ENCODE measurements around the gene SIPA1L3. TPM values are rescaled to one million over a fixed set of nuclear protein-coding genes. Genes with fewer than 3 reads are reported as not detected.

SIPA1L3 gene
- total and polyA plus RNA-seq, 10 of the 15 experiments (the other 5 are each of a cell fraction or from before 2014, with no cell fraction given): 0.24 to 66.2 (median 19.1) TPM

GRCh38 chr19:37905946-37906868 is 801 bp upstream of the SIPA1L3 start, which contains the start of gene WDR87 (continued):
- peak; percentile 18 to 65; a peak in 2 of 4 replicates for TF ChIP-seq BHLHE40 (IDR thresholded peaks at IDR 0.05; ENCODE audit: borderline replicate concordance in 1 of 2, low read depth in 2 of 2, low read length in 1 of 2)

GRCh38 chr19:37907735-37908455 is 887 bp downstream of the SIPA1L3 start:
- WGBS (ENCODE audit: insufficient coverage, insufficient replicate concordance, low lambda C conversion rate, missing lambda C conversion rate): 5% methylated on average over 13 of the region's 13 CpGs
- TSS peak; percentile 64 for BruUV-seq (replicated peaks)
- Histone ChIP-seq H3K27me3 (replicated peaks in 1 of 2; ENCODE audit: control insufficient read depth in 2 of 2, insufficient read depth in 2 of 2, low read length in 1 of 2) (no peaks in the 10 kb centered on the region), H2AFZ (ENCODE audit: control insufficient read depth, low read depth, low read length) (peak overlapping the region; percentile 95; the same call in 1 of the 2 replicates), H3K9ac (ENCODE audit: control insufficient read depth, insufficient read depth, low read length) (peak overlapping the region; percentile 88), H3K27ac (ENCODE audit: control insufficient read depth, insufficient read depth) (peak overlapping the region; percentile 64), H3K4me2 (ENCODE audit: control insufficient read depth, insufficient read depth) (peak overlapping the region; percentile 95), H3K4me1 (ENCODE audit: control insufficient read depth, insufficient read depth, low read length) (peaks cover 27% of the 10 kb centered on the region), H3K9me3 (replicated peaks; ENCODE audit: control insufficient read depth, insufficient read depth, low read length) (no peaks in the 10 kb centered on the region), H3K4me3 (peak overlapping the region; percentile 88), H3K36me3 (ENCODE audit: control insufficient read depth in 2 of 2, insufficient read depth in 2 of 2, low read length in 1 of 2) (peaks cover 0 to 4% of the 10 kb centered on the region in 2 experiments; a peak in 1 of 4 replicates), H3K79me2 (ENCODE audit: control insufficient read depth, insufficient read depth, low read length) (peaks cover 59% of the 10 kb centered on the region), H4K20me1 (ENCODE audit: control insufficient read depth, insufficient read depth) (no peaks in the 10 kb centered on the region)
- RAD21 ChIA-PET (ENCODE audit: unreplicated experiment): interaction anchor here (0.7 to 9.9 kb wide), 29 partner anchors 7 to 495 kb away, joined by 3 to 98 read pairs (median 6); partner anchors contain the start of genes CATSPERG and FAM98C
- FAIRE-seq (no peak), DNase-seq (ENCODE audit: low read depth, low spot score) (no peak), ATAC-seq (peak; percentile 16)
- SMC1A ChIA-PET (ENCODE audit: uncharacterized antibody, unreplicated experiment): interaction anchor here (0.6 to 8.8 kb wide), 25 partner anchors 11 to 428 kb away, joined by 3 to 119 read pairs (median 7); partner anchors contain the start of gene CATSPERG
- intact Hi-C loops (cut with micrococcal nuclease; ENCODE audit: unreplicated experiment) (loop anchor here (1.0 to 5.0 kb wide), 3 partner anchors 99 to 189 kb away; no protein-coding TSS in a partner anchor), in situ Hi-C loops (cut with MboI) (no loop called here)
- peak; percentile 36; the same call in 1 of the 2 replicates for TF ChIP-seq SMARCA5 (IDR thresholded peaks at IDR 0.05)
- no peak for TF ChIP-seq MEF2A (IDR thresholded peaks at IDR 0.05; ENCODE audit: insufficient read depth, low read depth, low read length)
- TF ChIP-seq HDAC6 (IDR thresholded peaks at IDR 0.05; ENCODE audit: unreplicated experiment): no peak
- TF ChIP-seq, protein P1, sequence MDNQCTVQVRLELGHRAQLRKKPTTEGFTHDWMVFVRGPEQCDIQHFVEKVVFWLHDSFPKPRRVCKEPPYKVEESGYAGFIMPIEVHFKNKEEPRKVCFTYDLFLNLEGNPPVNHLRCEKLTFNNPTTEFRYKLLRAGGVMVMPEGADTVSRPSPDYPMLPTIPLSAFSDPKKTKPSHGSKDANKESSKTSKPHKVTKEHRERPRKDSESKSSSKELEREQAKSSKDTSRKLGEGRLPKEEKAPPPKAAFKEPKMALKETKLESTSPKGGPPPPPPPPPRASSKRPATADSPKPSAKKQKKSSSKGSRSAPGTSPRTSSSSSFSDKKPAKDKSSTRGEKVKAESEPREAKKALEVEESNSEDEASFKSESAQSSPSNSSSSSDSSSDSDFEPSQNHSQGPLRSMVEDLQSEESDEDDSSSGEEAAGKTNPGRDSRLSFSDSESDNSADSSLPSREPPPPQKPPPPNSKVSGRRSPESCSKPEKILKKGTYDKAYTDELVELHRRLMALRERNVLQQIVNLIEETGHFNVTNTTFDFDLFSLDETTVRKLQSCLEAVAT (IDR thresholded peaks at IDR 0.05): peak; percentile 92
- TF ChIP-seq MXI1 (IDR thresholded peaks at IDR 0.05; ENCODE audit: low read depth, low read length): peak; percentile 13; the same call in 1 of the 2 replicates
- TF ChIP-seq CBFB (IDR thresholded peaks at IDR 0.05; ENCODE audit: low read depth): no peak
- CTCF ChIA-PET: interaction anchor here (0.7 to 11.9 kb wide), 11 partner anchors 16 to 428 kb away, joined by 3 to 183 read pairs (median 4); partner anchors contain the start of gene CATSPERG
- POLR2A ChIA-PET: interaction anchor here (0.7 to 4.7 kb wide), 19 partner anchors 7 to 428 kb away, joined by 3 to 34 read pairs (median 5); partner anchors contain the start of gene CATSPERG

Data from GM12878 (cell line).